ENCODE data around the gene RUSF1.

Gene RUSF1

GRCh38 chr16:31530405-31530804 is 22.2 kb upstream of the RUSF1 start:
- Histone ChIP-seq H3K9ac (ENCODE audit: low read length) (no peak overlapping the region), H3K27me3 (ENCODE audit: low read length) (no peaks in the 10 kb centered on the region), H3K4me2 (ENCODE audit: low read depth, low read length, poor library complexity, severe bottlenecking) (no peak overlapping the region), H3K9me3 (ENCODE audit: insufficient read depth, low read length) (no peaks in the 10 kb centered on the region), H3F3A (ENCODE audit: insufficient read depth) (no peaks in the 10 kb centered on the region), H2AFZ (ENCODE audit: low read depth, low read length, severe bottlenecking) (no peak overlapping the region), H3K36me3 (ENCODE audit: low read length) (no peaks in the 10 kb centered on the region), H4K20me1 (ENCODE audit: low read depth, low read length) (no peaks in the 10 kb centered on the region), H3K4me3 (ENCODE audit: insufficient read depth, low read length, poor library complexity, severe bottlenecking) (no peak overlapping the region), H3K27ac (ENCODE audit: low read depth, low read length) (no peak overlapping the region), H3K79me2 (ENCODE audit: insufficient read depth, low read length) (no peaks in the 10 kb centered on the region), H3K9me2 (replicated peaks; ENCODE audit: insufficient read depth, low read length) (no peaks in the 10 kb centered on the region)
- no peak for TF ChIP-seq EZH2phosphoT487 (conservative IDR thresholded peaks at IDR 0.05; ENCODE audit: low read length)
- TF ChIP-seq CTCF (IDR thresholded peaks at IDR 0.05; ENCODE audit: insufficient read depth, low read length, poor library complexity, severe bottlenecking), result no peak

- Histone ChIP-seq H3K4me2 (ENCODE audit: low read depth, low read length, poor library complexity, severe bottlenecking) (no peak overlapping the region), H3K9ac (ENCODE audit: low read length) (no peak overlapping the region), H4K20me1 (ENCODE audit: low read depth, low read length) (no peaks in the 10 kb centered on the region), H3K9me2 (replicated peaks; ENCODE audit: insufficient read depth, low read length) (no peaks in the 10 kb centered on the region), H3F3A (ENCODE audit: insufficient read depth) (no peaks in the 10 kb centered on the region), H3K27me3 (ENCODE audit: low read length) (no peaks in the 10 kb centered on the region), H3K9me3 (ENCODE audit: insufficient read depth, low read length) (no peaks in the 10 kb centered on the region), H2AFZ (ENCODE audit: low read depth, low read length, severe bottlenecking) (no peak overlapping the region), H3K27ac (ENCODE audit: low read depth, low read length) (no peak overlapping the region), H3K4me3 (ENCODE audit: insufficient read depth, low read length, poor library complexity, severe bottlenecking) (no peak overlapping the region), H3K36me3 (ENCODE audit: low read length) (no peaks in the 10 kb centered on the region), H3K79me2 (ENCODE audit: insufficient read depth, low read length) (no peaks in the 10 kb centered on the region)
- TF ChIP-seq EZH2phosphoT487 (conservative IDR thresholded peaks at IDR 0.05; ENCODE audit: low read length), result no peak
- no peak for TF ChIP-seq CTCF (IDR thresholded peaks at IDR 0.05; ENCODE audit: insufficient read depth, low read length, poor library complexity, severe bottlenecking)
Observed at GRCh38 chr16:31529937-31530312, 21.7 kb upstream of the RUSF1 start.

- Histone ChIP-seq H3K36me3 (ENCODE audit: low read length) (no peaks in the 10 kb centered on the region), H3K27ac (ENCODE audit: low read depth, low read length) (no peak overlapping the region), H3K9me2 (replicated peaks; ENCODE audit: insufficient read depth, low read length) (no peaks in the 10 kb centered on the region), H4K20me1 (ENCODE audit: low read depth, low read length) (no peaks in the 10 kb centered on the region), H3K9me3 (ENCODE audit: insufficient read depth, low read length) (no peaks in the 10 kb centered on the region), H3K27me3 (ENCODE audit: low read length) (no peaks in the 10 kb centered on the region), H2AFZ (ENCODE audit: low read depth, low read length, severe bottlenecking) (no peak overlapping the region), H3K4me3 (ENCODE audit: insufficient read depth, low read length, poor library complexity, severe bottlenecking) (no peak overlapping the region), H3K79me2 (ENCODE audit: insufficient read depth, low read length) (no peaks in the 10 kb centered on the region), H3K9ac (ENCODE audit: low read length) (no peak overlapping the region), H3K4me2 (ENCODE audit: low read depth, low read length, poor library complexity, severe bottlenecking) (no peak overlapping the region), H3F3A (ENCODE audit: insufficient read depth) (no peaks in the 10 kb centered on the region)
- TF ChIP-seq CTCF (IDR thresholded peaks at IDR 0.05; ENCODE audit: insufficient read depth, low read length, poor library complexity, severe bottlenecking) (no peak), EZH2phosphoT487 (conservative IDR thresholded peaks at IDR 0.05; ENCODE audit: low read length) (no peak)
Observed at GRCh38 chr16:31529108-31529936, 21.1 kb upstream of the RUSF1 start.
